Measurements from ENCODE around the gene DIAPH2.
"Not testable (repeated sequence)": the region's sequence is repeated elsewhere in the genome, so short reads cannot be mapped to it uniquely, and the experiment has no call there.

The DIAPH2 gene

GRCh38 chrX:96713303-96713702, 28.7 kb downstream of the DIAPH2 start:
- H4K20me1 ChIP-seq: peaks cover 30% of the 10 kb centered on the region
- H3K27ac ChIP-seq: no peak overlapping the region

GRCh38 chrX:96714393-96714792, 29.8 kb downstream of the DIAPH2 start:
- H3K4me3 ChIP-seq, H3K9ac ChIP-seq, H3K27ac ChIP-seq, H3K4me2 ChIP-seq, H3K36me3 ChIP-seq, H3K4me1 ChIP-seq: not testable (repeated sequence)
- Histone ChIP-seq H3K9me3 (peaks cover 12% of the 10 kb centered on the region; the same call in 1 of the 2 replicates), H3K27me3 (peaks cover 47% of the 10 kb centered on the region), H4K20me1 (peaks cover 20% of the 10 kb centered on the region; the same call in 1 of the 2 replicates)

More at GRCh38 chrX:96713303-96713702, 28.7 kb downstream of the DIAPH2 start:
- H3K27me3 ChIP-seq: peaks cover 53% of the 10 kb centered on the region
- H3K9me3 ChIP-seq: peaks cover 4% of the 10 kb centered on the region; the same call in 1 of the 2 replicates
- peaks cover 2% of the 10 kb centered on the region; the same call in 1 of the 2 replicates for H3K4me1 ChIP-seq
- no peak overlapping the region for H3K4me2 ChIP-seq
- no peaks in the 10 kb centered on the region for H3K36me3 ChIP-seq
- H3K4me3 ChIP-seq: no peak overlapping the region
- no peak for TF ChIP-seq Cebpa-rat (IDR thresholded peaks at IDR 0.05)
- no peak overlapping the region for H3K9ac ChIP-seq

- TF ChIP-seq Cebpa-rat (IDR thresholded peaks at IDR 0.05): no peak
- Histone ChIP-seq H3K4me2 (no peak overlapping the region), H3K9ac (no peak overlapping the region), H3K27ac (no peak overlapping the region), H3K4me1 (no peaks in the 10 kb centered on the region), H3K4me3 (no peak overlapping the region), H3K27me3 (peaks cover 38% of the 10 kb centered on the region), H3K36me3 (no peaks in the 10 kb centered on the region), H3K9me3 (peaks cover 21% of the 10 kb centered on the region; the same call in 1 of the 2 replicates), H4K20me1 (peaks cover 14% of the 10 kb centered on the region; the same call in 1 of the 2 replicates)
Measured at GRCh38 chrX:96715481-96715880, 30.8 kb downstream of the DIAPH2 start.

GRCh38 chrX:96719161-96719875, 34.7 kb downstream of the DIAPH2 start:
- H3K4me2 ChIP-seq: no peak overlapping the region
- no peaks in the 10 kb centered on the region; the same call in 1 of the 2 replicates for H4K20me1 ChIP-seq
- peaks cover 21% of the 10 kb centered on the region; the same call in 1 of the 2 replicates for H3K9me3 ChIP-seq
- peaks cover 40% of the 10 kb centered on the region for H3K27me3 ChIP-seq
- H3K9ac ChIP-seq: no peak overlapping the region
- H3K4me1 ChIP-seq: no peaks in the 10 kb centered on the region
- no peaks in the 10 kb centered on the region for H3K36me3 ChIP-seq
- TF ChIP-seq Cebpa-rat (IDR thresholded peaks at IDR 0.05): no peak
- H3K27ac ChIP-seq: no peak overlapping the region
- H3K4me3 ChIP-seq: no peak overlapping the region

- Histone ChIP-seq H3K4me3 (no peak overlapping the region), H3K4me2 (no peak overlapping the region), H3K36me3 (no peaks in the 10 kb centered on the region), H3K27me3 (peaks cover 35% of the 10 kb centered on the region), H4K20me1 (peaks cover 5% of the 10 kb centered on the region; the same call in 1 of the 2 replicates), H3K9me3 (peaks cover 21% of the 10 kb centered on the region; the same call in 1 of the 2 replicates), H3K9ac (no peak overlapping the region), H3K4me1 (no peaks in the 10 kb centered on the region), H3K27ac (no peak overlapping the region)
- TF ChIP-seq Cebpa-rat (IDR thresholded peaks at IDR 0.05): no peak
Measured at GRCh38 chrX:96721354-96721753, 36.7 kb downstream of the DIAPH2 start.

- peaks cover 21% of the 10 kb centered on the region; the same call in 1 of the 2 replicates for H3K9me3 ChIP-seq
- H4K20me1 ChIP-seq: peaks cover 11% of the 10 kb centered on the region; the same call in 1 of the 2 replicates
- no peak overlapping the region for H3K4me2 ChIP-seq
- H3K36me3 ChIP-seq: no peaks in the 10 kb centered on the region
- no peak for TF ChIP-seq Cebpa-rat (IDR thresholded peaks at IDR 0.05)
- no peaks in the 10 kb centered on the region for H3K4me1 ChIP-seq
- H3K4me3 ChIP-seq: no peak overlapping the region
- peaks cover 48% of the 10 kb centered on the region for H3K27me3 ChIP-seq
- H3K27ac ChIP-seq: no peak overlapping the region
- H3K9ac ChIP-seq: no peak overlapping the region
Measured at GRCh38 chrX:96722781-96723180, 38.1 kb downstream of the DIAPH2 start.

- Histone ChIP-seq H3K9ac (no peak overlapping the region), H4K20me1 (peaks cover 26% of the 10 kb centered on the region; the same call in 1 of the 2 replicates), H3K4me1 (no peaks in the 10 kb centered on the region), H3K4me2 (no peak overlapping the region), H3K27me3 (peaks cover 59% of the 10 kb centered on the region), H3K4me3 (no peak overlapping the region), H3K9me3 (no peaks in the 10 kb centered on the region), H3K27ac (no peak overlapping the region), H3K36me3 (no peaks in the 10 kb centered on the region)
- TF ChIP-seq Cebpa-rat (IDR thresholded peaks at IDR 0.05): no peak
Measured at GRCh38 chrX:96729053-96729452, 44.4 kb downstream of the DIAPH2 start.

- Histone ChIP-seq H3K4me3 (no peak overlapping the region), H3K9ac (no peak overlapping the region), H3K27ac (no peak overlapping the region), H4K20me1 (peaks cover 28% of the 10 kb centered on the region; the same call in 1 of the 2 replicates), H3K36me3 (no peaks in the 10 kb centered on the region), H3K9me3 (no peaks in the 10 kb centered on the region), H3K4me2 (no peak overlapping the region), H3K27me3 (peaks cover 66% of the 10 kb centered on the region), H3K4me1 (no peaks in the 10 kb centered on the region)
- TF ChIP-seq Cebpa-rat (IDR thresholded peaks at IDR 0.05): no peak
Measured at GRCh38 chrX:96729868-96730643, 45.4 kb downstream of the DIAPH2 start.

GRCh38 chrX:96731000-96731399, 46.4 kb downstream of the DIAPH2 start:
- not testable (repeated sequence) for H3K27ac ChIP-seq, H3K9ac ChIP-seq, H3K36me3 ChIP-seq, H3K4me1 ChIP-seq, H3K9me3 ChIP-seq, H3K4me2 ChIP-seq, H3K4me3 ChIP-seq
- H3K27me3 ChIP-seq: peaks cover 65% of the 10 kb centered on the region
- peaks cover 26% of the 10 kb centered on the region; the same call in 1 of the 2 replicates for H4K20me1 ChIP-seq

Measured in BLaER1 (cell line).